ENCODE data around the gene VARS2. TPM values are rescaled to one million over a fixed set of nuclear protein-coding genes. Genes with fewer than 3 reads are reported as not detected.
A peak's percentile ranks its signal among the peaks of the same experiment; 100 is the strongest.
"Not testable (repeated sequence)": the region's sequence is repeated elsewhere in the genome, so short reads cannot be mapped to it uniquely, and the experiment has no call there.

The VARS2 gene
- 18.8 TPM for polyA plus RNA-seq (2013, experiment 1 of 2; ENCODE audit: insufficient read length)
- polyA plus RNA-seq (2013, experiment 2 of 2; ENCODE audit: insufficient read length): 12.9 TPM

DNA sequence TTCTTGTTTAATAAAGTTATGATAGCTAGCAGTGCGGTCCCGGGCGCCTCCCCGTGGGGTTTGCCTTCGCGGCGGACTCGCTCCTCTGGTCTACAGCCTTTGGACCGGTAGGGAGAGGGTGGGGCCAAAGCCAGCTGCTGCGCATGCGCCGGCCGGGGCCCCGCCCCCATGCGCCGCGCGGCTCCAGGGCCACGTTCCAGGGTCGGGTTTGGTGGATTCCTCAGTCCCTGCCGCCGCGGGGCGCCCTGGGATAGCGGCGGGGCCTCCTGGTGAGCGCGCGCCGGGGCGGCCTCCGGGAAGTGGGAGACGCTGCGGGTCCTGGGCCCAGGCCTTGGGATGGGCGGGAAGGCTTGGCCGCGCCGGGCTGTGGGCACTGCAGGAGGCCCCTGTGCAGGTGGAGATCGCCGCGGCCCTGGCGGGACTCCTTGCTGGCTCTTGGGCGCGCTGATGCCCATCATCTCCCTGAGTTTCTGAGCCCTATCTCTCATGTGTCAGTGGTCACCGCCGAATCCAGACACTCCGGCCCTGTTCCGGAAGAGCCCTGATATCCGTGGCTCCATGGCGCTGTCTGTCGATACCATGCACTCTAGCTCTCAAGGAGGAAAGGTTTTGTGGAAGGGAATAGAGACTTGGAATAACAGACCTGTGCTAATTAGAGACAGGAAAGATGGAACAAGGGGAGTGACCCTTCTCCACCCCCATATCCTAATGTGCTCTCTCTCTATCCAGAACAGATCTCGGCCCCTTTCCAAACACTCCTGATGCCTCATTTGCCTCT is at the start of gene VARS2:
TSS of gene VARS2 (plus strand) at position 163 of the 778 bp plus-strand sequence. CDS start at position 762, 599 bp downstream.
- DNase-seq: peak; percentile 89

DNA sequence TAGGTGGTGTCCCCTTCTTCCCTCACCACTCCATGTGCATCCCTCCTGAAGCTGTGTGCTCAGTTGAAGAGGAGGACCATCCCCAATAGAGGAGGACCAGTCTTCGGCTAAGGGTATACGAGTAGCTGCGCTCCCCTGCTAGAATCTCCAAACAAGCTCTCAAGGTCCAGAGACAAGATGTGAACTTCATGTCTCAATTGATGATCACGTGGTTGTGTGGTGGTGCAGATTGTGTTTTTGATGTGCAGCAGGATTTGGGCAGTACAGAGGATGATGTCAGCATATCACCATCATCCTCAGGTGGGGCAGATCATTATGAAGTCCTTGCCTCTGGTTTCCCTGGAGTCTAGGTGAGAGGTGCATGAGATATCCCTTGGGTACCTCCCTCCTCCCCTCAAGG is 49.7 kb upstream of the VARS2 start:
- no peak for DNase-seq

DNA sequence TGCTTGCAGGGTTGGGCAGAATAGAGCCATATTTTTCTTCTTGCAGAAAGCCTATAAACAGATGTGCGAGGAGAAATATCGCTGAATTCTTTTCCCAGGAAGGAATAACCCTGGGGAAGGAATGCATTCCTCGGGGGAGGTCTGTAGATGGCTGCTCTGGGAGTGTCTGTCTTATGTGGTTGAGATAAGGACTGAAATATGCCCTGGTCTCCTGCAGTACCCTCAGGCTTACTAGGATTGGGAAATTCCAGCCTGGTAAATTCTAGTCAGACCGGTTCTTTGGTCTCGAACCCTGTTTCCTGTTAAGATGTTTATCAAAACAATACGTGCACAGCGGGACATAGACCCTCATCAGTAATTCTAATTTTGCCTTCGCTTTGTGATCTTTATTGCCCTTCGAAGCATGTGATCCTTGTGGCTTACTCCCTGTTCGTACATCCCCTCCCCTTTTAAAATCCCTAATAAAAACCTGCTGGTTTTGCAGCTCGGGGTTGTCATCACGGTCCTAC is 44.7 kb upstream of the VARS2 start:
- DNase-seq: peak; percentile 24

DNA sequence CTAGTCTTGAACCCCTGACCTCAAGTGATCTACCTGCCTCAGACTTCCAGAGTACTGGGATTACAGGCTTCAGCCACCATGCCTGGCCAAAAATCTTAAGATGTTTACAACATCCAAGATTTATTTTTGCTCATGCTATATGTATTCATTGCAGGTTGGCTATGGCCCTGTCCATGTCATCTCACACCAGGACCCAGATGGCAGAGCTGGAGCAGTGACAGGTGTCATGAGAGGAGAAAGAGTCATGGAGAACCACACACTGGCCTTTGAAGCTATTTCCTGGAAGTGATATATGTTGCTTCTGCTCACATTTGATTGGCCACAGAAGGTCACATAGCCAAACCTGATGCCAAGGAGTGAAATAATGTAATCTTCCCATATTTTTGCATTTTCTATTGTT is 43.5 kb upstream of the VARS2 start:
- no peak for DNase-seq

DNA sequence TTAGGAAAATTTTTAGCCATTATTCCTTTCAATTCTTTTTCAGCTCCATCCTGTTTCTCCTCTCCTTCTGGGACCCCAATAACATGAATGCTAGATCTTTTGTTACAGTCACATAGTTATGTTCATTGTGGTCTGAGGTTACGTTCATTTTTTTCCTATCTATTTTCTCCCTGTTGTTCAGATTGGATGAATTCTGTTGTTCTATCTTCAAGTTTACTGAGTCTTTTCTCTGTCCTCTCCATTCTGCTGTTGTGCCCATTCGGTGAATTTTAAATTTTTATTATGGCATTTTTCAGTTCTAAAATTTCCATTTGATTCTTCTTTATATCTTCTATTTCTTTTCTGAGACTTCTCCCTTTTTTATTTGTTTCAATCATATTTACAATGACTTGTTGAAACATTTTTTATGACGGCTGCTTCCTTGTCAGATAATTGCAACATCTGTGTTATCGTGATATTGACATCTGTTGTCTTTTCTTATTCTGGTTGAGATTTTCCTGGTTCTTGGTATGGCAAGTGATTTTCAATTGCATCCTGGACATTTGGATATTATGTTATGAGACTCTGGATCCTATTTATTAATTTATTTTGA is 42.4 kb upstream of the VARS2 start:
- no peak for DNase-seq

DNA sequence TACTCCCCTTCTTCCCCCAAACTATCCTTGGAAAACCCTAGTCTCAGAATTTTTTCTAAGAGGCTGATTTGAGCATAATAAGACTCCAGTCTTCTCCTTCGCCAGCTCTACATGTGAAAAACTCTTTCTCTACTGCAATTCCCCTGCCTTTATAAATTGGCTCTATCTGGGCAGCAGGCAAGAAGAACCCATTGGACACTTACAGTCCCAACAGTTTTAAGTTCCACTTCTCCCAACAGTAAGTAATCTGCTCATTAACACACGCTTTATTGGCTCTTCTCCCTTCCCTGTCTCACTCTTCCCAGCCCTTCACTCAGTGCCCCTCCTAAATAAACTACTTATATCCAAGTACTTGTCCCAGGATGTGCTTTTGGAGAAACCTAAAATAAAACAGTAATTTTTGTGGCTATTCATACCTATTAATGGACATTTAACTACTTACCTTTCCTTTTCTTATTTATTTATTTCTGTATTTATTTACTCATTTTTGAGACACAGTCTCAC is 40.8 kb upstream of the VARS2 start:
- DNase-seq: no peak

DNA sequence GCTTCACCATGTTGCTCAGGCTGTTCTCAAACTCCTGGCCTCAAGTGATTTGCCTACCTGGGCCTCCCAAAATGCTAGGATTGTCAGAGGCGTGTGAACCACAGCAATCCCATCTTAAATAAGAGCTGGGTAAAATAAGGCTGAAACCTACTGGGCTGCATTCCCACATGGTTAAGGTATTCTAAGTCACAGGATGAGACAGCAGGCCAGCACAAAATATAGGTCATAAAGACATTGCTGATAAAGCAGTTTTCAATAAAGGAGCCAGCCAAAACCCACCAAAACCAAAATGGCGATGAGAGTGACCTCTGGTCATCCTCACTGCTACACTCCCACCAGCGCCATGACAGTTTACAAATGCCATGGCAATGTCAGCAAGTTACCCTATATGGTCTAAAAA is 40.2 kb upstream of the VARS2 start:
- DNase-seq: not testable (repeated sequence)

DNA sequence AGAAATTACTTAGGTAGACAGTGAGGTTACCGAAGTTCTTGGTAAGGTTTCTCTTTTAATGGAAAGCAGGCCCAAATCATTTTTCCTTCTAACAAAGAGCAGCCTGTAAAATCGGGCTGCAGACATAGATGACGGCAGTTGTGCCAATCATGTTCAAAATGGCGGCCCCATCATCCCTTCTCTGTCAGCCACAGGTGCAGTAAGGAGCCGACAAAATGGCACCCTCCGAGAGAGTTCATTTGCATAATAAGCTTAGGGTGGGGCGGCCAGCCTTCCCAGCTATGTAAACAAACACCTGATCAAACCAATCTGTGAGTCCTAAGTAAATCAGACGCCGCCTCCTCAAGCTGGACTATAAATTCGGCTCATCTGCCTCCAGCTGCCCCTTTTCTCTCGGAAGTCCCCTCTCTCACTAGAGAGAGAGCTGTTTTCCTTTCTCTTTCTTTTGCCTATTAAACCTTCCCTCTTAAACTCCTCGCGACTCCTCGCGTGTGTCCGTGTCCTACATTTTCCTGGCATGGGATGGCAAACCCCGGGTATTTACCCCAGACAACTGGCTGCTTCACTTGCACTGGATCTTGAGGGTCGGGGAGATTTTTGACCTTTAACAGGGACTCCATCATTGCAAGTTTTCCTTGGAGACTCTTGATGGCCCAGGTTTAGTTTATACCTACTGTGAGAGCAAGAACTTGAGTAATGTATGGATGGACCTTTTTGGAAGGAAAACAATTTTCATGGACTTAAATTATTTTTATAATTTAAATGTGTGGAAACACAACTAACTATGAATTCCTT is 38.6 kb upstream of the VARS2 start:
- DNase-seq: no peak

DNA sequence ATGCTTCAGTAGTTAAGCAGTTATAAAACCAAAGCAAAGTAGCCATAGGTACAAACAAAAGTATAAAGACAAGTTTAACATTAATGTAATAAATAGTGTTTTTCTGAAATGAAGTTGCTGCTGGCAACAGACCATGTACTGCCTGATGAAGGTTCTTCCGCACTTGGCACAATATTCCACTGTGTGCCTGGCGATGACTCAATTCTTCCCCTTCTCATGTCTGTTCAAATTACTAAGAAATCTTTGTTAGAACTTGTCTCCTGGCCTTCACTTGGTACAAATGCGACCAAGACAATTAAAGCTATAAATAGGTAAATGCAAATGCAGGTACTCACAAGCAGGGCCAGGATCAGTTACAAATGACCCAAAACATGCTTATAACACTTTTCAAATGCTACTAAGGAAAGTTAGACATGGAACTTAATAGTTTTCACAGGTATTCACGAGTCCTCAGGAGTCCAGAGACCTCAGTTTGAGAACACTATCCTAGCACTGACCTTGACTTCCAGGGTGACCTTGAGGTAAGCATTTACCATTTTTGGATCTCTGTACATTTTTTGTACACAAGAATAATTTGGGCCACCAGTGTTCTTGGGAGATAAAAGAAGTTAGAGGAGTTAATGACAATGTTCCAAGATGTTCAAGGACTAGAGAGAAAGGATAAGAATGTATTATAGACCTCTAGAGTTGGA is 37.9 kb upstream of the VARS2 start:
- DNase-seq: peak; percentile 41

DNA sequence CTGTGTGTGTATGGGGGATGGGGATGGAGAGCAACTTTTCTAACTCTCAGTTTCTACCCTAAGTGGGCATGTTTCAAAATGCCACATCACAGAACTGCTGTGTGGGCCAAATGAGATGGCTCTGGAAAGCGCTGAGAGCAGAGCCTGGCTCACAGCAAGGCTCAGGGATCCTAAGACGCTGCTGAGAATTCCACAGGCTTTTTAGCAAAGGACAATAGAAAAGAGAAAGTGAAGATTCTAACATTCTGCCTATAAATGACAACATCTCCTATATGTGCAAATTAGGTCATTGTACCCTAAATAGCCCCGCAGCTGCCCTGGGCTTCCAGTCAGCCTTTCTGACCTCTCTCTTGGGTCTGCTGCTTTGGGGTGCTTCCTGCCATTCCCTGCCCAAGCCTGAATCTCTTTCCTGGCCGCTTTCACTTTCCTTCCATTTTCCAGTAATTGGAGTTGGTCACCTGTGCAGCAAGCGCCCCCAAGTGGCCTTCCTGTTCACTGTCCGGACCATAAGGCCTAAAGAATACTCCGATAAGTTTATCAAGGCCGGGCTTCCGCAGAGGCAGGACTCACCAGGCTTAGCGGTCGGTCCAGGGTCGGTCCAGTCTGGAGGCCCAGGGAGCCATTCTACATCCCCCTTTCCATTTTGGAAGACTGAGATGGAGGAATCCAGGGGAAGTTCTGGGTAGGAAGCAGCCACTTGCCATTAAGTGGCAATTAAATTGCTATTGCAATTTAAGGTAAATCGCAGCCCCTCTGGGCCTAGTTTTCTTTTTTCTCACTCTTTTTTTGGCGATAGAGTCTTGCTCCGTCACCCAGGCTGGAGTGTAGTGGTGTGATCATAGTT is 36.4 kb upstream of the VARS2 start:
- DNase-seq: peak; percentile 90

DNA sequence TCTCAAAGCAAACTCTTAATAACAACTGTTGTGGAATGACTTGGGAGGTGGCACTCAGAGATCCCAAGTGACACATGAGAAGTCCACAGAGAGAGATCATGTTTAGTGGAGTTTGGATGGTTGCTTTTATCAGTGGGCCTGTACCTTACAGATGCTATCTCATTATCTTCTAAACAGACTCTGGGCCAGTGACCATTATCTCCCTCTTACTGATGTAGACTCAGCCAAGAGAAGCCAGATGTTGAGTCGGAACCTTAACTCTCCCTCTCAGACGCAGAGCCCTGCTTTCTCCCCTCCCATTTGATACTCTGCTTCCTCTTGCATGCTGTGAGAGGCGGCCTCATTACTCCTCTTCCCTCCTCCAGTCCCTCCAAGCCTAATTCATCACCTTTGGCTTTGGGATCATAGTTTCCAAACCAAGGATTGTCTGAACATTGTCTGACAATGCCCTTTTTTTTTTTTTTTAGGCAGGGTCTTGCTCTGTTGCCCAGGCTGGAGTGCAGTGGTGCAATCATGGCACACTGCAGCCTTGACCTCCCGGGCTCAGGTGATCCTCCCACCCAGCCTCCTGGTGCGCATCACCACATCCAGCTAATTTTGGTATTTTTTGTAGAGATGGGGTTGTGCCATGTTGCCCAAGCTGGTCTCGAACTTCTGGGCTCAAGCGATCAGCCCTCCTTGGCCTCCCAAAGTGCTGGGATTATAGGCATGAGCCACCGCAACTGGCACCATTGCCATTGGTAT is 34.2 kb upstream of the VARS2 start:
- DNase-seq: no peak

DNA sequence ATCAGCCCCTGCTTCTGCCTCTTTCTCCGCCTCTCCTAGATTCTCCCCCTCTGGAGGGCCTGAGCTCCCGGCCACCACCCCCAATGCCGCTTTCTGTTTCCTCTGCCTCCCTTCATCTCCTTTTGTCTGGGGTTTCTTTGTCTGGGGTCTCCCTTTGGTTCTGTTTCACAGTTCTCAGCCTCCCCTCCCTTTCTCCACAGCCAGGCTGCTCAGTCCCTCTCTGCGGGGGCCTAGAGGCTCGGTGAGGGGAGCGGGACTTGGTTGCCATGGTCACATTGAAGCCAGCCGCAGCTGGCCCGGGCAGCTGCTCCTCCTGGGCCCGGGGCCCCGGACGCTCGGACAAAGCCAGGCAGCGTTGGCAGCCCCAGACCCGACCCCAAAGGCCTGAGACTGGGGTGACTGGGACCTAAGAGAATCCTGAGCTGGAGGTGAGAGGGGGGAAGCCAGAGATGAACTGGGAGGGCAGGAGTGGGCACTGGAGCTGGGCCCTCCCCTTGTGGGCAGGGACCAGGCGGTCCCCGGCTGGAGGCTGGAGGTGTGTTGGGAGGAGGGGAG is 33.3 kb upstream of the VARS2 start:
- no peak for DNase-seq

DNA sequence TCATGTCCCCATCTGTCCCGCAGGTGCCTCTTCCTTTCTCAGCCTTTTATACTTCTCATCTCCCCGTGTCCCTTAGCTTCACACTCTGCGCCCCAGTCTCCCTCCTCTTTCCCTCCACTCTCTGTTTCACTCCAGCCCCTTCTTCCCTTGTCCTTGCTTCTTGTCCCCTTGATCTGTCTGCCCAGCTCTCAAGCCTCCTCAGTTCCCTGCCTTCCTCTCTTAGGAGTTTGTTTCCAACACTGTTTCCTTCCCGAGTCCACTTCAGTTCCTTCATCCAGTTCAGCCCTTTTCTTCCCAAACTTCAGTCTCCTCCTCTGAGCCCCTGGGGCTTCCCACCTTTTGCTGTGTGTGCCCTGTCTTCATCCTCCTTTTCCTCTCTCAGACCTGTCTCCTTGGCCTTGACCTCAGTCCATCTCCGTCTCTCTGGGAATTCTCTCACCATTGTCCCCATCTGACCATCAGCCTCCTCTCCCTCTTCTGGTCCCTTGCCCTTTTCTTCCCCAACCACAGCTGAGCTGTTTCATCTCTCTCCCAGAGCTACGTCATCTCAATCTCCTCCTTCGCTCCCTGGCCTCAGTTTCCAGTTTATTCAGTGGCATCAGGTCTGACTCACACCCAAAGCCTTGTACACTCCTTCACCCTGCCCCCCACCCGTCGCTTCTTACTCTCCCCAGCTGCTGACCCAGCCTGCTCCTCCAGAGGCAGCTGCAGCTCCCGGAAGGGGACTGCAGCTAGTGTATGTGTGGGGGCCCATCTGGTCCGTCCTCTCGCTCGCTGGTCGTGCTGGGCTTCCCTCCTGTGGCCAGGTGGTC is 32.4 kb upstream of the VARS2 start:
- DNase-seq: peak; percentile 66

DNA sequence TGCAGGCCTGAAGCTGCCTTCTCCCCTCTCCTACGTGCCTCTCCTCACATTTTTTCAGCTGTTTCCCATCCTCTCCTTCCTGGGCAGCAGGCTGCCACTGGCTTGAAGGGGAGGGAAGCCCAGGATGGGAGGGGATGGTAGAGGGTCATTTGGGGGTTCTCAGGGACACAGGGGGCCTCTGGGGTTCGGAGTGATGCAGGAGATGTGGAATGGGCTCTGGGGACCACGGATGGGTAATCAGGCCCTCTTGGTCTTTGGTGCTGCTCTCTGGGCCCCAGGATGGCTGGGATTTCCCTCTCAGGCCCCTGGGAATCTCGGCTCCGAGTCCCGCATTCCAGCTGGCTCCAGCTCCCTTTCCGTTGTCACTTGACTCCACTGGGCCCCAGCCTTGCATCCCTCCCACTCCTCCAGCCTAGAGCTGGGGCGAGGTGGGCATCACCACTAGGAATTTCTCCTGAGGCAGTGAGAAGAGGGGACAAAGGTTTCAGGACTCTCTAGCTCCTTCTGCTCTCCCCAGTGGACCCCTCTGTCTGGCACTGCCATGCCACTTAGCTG is 31.8 kb upstream of the VARS2 start:
- DNase-seq: peak; percentile 55

DNA sequence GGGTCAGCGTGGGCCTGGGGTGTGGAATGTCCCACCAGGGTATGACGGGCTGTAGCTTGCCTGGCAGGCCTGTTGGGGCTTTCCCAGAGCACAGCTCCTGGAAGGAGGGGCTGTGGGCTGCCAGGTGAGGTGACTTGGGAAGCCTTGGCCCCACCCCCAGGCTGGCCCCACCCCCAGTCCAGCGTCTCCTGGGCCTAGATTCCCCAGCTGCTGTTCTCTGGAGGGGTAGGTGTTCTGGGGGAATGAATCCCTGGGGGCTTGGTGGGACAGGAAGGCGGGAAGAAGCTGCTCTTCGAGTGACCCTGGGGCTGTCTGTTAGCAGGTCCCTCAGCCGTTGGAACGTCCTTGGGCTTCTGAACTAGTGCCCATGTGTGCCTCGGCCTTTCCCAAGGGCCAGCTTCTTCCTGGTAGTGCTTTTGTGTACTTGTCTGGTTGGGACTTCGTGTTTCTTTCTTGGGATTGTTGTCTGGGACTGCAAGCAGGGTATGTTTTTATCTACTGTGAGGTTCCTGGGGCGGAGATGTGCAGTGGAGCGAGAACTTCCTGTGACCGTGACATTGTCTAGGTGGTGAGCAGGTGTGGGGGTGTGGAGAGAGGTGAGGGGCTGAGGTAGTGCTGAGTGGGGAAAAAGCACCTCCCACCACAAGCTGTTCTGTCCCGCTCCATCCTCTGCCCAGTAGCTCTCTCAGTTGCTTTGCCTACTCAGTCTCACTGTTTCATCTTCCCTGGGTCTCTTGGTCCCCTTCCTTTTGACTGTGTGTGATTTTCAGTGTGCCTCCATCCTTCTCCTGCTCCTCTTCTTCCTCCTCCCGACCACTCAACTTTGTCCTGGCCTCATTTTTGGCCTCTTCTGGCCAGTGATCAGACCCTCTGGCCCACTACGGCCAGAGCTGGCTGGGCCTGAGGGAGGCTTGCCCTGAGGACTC is 31.0 kb upstream of the VARS2 start:
- peak; percentile 6 for DNase-seq

DNA sequence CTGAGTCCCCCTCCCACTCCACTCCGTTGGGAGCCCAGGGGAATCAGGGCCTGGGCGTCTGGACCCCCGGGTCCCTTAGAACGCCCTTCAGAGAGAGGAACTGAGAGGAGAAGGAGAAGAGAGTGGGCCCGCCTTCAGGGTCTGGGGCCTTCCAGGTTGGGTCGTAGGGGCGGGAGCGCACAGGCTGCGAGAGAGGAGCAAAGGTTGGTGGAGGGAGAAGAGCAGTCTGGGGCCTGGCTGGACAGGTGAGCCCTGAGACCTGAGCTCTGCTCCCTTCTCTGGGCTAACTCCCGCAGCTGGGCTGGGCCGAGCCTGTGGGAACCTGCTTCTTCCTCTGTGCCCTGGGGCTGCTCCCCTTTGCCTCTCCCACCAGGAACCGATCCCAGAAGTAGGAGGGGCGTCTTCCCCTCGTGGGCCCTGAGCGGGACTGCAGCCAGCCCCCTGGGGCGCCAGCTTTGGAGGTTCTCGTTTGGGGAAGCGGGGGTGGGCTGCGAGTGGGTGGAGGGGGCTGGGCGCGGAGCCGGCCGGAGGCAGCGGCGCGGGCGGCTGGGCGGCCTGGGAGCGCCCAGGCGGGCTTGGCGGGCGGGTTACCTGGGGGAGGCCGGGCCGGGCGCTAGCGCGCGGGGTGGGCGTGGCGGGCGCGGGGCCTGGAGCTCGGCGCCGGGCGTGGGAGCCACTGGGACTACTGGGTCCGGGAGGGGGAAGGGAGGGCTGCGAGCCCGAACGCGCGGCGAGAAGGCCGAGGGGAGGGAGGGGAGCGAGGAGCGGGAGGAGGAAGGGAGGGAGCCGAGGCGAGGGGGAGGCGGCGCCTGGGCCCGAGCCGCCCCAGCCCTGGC is 30.1 kb upstream of the VARS2 start, which contains the start of gene DDR1:
TSS of gene DDR1 (plus strand) at position 835 of the 836 bp plus-strand sequence. CDS start 4,211 bp downstream, outside the sequence.
- DNase-seq: peak; percentile 70

Measured in fibroblast of skin of back (primary cell).